Smooth muscle cell (in vitro differentiated cells): ENCODE results near the gene IRF2. TPM values are rescaled to one million over a fixed set of nuclear protein-coding genes. Genes with fewer than 3 reads are reported as not detected.
A peak's percentile ranks its signal among the peaks of the same experiment; 100 is the strongest.

Experiments
- DNase-seq: peaks from one replicate; lab custom pipeline; 2025; ENCODE audit not compliant: unreplicated experiment; lab: John Stamatoyannopoulos, UW
- H2AFZ ChIP-seq: fragments of 200-600 bp; sonication (generic); 2 replicates; pipeline ENCODE4 v1.6.0; 2016; ENCODE audit warnings: antibody characterized with exemption, low read depth, mild to moderate bottlenecking
- H3F3A ChIP-seq: fragments of 200-600 bp; sonication (generic); 2 replicates; pipeline ENCODE4 v1.6.0; 2017; ENCODE audit warnings: antibody characterized with exemption, low read depth
- H3K27ac ChIP-seq: fragments of 200-600 bp; sonication (generic); 2 replicates; pipeline ENCODE4 v1.5.1; 2016; ENCODE audit warnings: low read depth, mild to moderate bottlenecking
- H3K27me3 ChIP-seq: fragments of 200-600 bp; sonication (generic); 2 replicates; pipeline ENCODE4 v1.6.1; 2016; ENCODE audit warnings: low read depth, mild to moderate bottlenecking
- H3K36me3 ChIP-seq: fragments of 200-600 bp; sonication (generic); 2 replicates; pipeline ENCODE4 v1.5.1; 2016; ENCODE audit warnings: low read depth
- H3K4me1 ChIP-seq: fragments of 200-600 bp; sonication (generic); 2 replicates; pipeline ENCODE4 v1.5.1; 2016; ENCODE audit warnings: low read depth
- H3K4me2 ChIP-seq: fragments of 200-600 bp; sonication (generic); 2 replicates; pipeline ENCODE4 v1.6.0; 2016; ENCODE audit warnings: mild to moderate bottlenecking
- H3K4me3 ChIP-seq: fragments of 200-600 bp; sonication (generic); 2 replicates; pipeline ENCODE4 v1.5.1; 2016; ENCODE audit warnings: mild to moderate bottlenecking
- H3K79me2 ChIP-seq: fragments of 200-600 bp; sonication (generic); 2 replicates; pipeline ENCODE4 v1.6.0; 2016; ENCODE audit warnings: low read depth, mild to moderate bottlenecking
- H3K9ac ChIP-seq: fragments of 200-600 bp; sonication (generic); 2 replicates; pipeline ENCODE4 v1.6.0; 2016; ENCODE audit warnings: low read depth
- H3K9me3 ChIP-seq: fragments of 200-600 bp; sonication (generic); replicated peaks from 2 replicates; pipeline ENCODE4 v1.5.1; 2016; ENCODE audit warnings: low read depth
- H4K20me1 ChIP-seq: fragments of 200-600 bp; sonication (generic); 2 replicates; pipeline ENCODE4 v1.6.0; 2016; ENCODE audit warnings: low read depth
- CTCF ChIP-seq: fragments of 200-600 bp; sonication (generic); IDR thresholded peaks from 2 replicates; pipeline ENCODE4 v1.5.1; 2017; ENCODE audit warnings: borderline replicate concordance, mild to moderate bottlenecking, antibody characterized with exemption; ENCODE audit not compliant: insufficient read depth, poor library complexity, severe bottlenecking
- WGBS: methylation state at CpG from one replicate; pipeline ENCODE4 v1.1.7; 2016; ENCODE audit warnings: low lambda C conversion rate; 5-methylcytosine and 5-hydroxymethylcytosine counted together
- polyA plus RNA-seq: library from polyadenylated mRNA; unstranded; fragments of >200 nt; fragmentation: Nextera tagmentation; extraction: Ambion mirVana; gene quantifications from 2 replicates; pipeline ENCODE4 v1.2.1, GENCODE V29; 2016
- total RNA-seq: library from RNA; depleted of rRNA; stranded (reverse); fragments of >200 nt; gene quantifications from 2 replicates; pipeline ENCODE4 v1.2.3, GENCODE V29; 2014

The IRF2 gene
- total and polyA plus RNA-seq, 2 experiments from 2014 or later, result 10.2 to 21.6 TPM

GRCh38 chr4:184452740-184453139 lies 21.6 kb downstream of the IRF2 start:
- Histone ChIP-seq H3K79me2 (peaks cover 54% of the 10 kb centered on the region), H3K9me3 (no peaks in the 10 kb centered on the region), H3K36me3 (no peaks in the 10 kb centered on the region), H3K4me1 (peaks cover 19% of the 10 kb centered on the region), H3K27me3 (no peaks in the 10 kb centered on the region), H3K4me3 (no peak overlapping the region), H2AFZ (no peak overlapping the region), H3F3A (no peaks in the 10 kb centered on the region), H4K20me1 (peaks cover 91% of the 10 kb centered on the region), H3K27ac (no peak overlapping the region), H3K9ac (no peak overlapping the region), H3K4me2 (peak overlapping the region; percentile 65)
- TF ChIP-seq CTCF, result no peak
- DNase-seq, result no peak

- no peak overlapping the region for H3K27ac ChIP-seq
- H3F3A ChIP-seq, result no peaks in the 10 kb centered on the region
- H3K36me3 ChIP-seq, result no peaks in the 10 kb centered on the region
- H2AFZ ChIP-seq, result no peak overlapping the region
- no peak overlapping the region for H3K4me2 ChIP-seq
- no peak for TF ChIP-seq CTCF
- H3K9ac ChIP-seq, result no peak overlapping the region
- no peak overlapping the region for H3K4me3 ChIP-seq
- peaks cover 25% of the 10 kb centered on the region for H3K4me1 ChIP-seq
- no peaks in the 10 kb centered on the region for H3K27me3 ChIP-seq
- peaks cover 91% of the 10 kb centered on the region for H4K20me1 ChIP-seq
- H3K9me3 ChIP-seq, result no peaks in the 10 kb centered on the region
- DNase-seq, result no peak
- H3K79me2 ChIP-seq, result peaks cover 56% of the 10 kb centered on the region
Observed at GRCh38 chr4:184451726-184452125, 22.6 kb downstream of the IRF2 start.

GRCh38 chr4:184450743-184451535 lies 23.4 kb downstream of the IRF2 start:
- Histone ChIP-seq H3K36me3 (no peaks in the 10 kb centered on the region), H3K4me1 (peaks cover 25% of the 10 kb centered on the region), H3K9me3 (no peaks in the 10 kb centered on the region), H3K27ac (no peak overlapping the region), H3K79me2 (peaks cover 56% of the 10 kb centered on the region), H4K20me1 (peaks cover 91% of the 10 kb centered on the region), H3F3A (no peaks in the 10 kb centered on the region), H2AFZ (no peak overlapping the region), H3K27me3 (no peaks in the 10 kb centered on the region), H3K4me3 (no peak overlapping the region), H3K4me2 (no peak overlapping the region), H3K9ac (no peak overlapping the region)
- no peak for DNase-seq
- WGBS, result 85% methylated on average over 8 of the region's 8 CpGs
- TF ChIP-seq CTCF, result no peak

- H3K4me3 ChIP-seq, result no peak overlapping the region
- H3K4me1 ChIP-seq, result peaks cover 25% of the 10 kb centered on the region
- peaks cover 54% of the 10 kb centered on the region for H3K79me2 ChIP-seq
- peaks cover 92% of the 10 kb centered on the region for H4K20me1 ChIP-seq
- peak overlapping the region; percentile 56 for H3K4me2 ChIP-seq
- no peak overlapping the region for H3K27ac ChIP-seq
- no peaks in the 10 kb centered on the region for H3K9me3 ChIP-seq
- no peaks in the 10 kb centered on the region for H3K27me3 ChIP-seq
- no peak overlapping the region for H2AFZ ChIP-seq
- WGBS, result 66% methylated on average over 5 of the region's 5 CpGs
- TF ChIP-seq CTCF, result no peak
- H3K36me3 ChIP-seq, result no peaks in the 10 kb centered on the region
- no peak overlapping the region for H3K9ac ChIP-seq
- H3F3A ChIP-seq, result no peaks in the 10 kb centered on the region
- DNase-seq, result no peak
Observed at GRCh38 chr4:184450045-184450444, 24.3 kb downstream of the IRF2 start.
